K562 (cell line): Measurements from ENCODE around the gene C3orf52. TPM values are rescaled to one million over a fixed set of nuclear protein-coding genes. Genes with fewer than 3 reads are reported as not detected.

Source experiments
- CREB1 ChIP-seq, 2 experiments: sonication (generic) in 1 of 2; formaldehyde crosslinking in 1 of 2; IDR thresholded peaks; 2 replicates each; pipeline versions ENCODE4 v1.6.1 to v1.8.0; 2012 to 2022; ENCODE audit warnings: inconsistent platforms in 1 of 2, mild to moderate bottlenecking in 1 of 2, missing genetic modification reagents in 1 of 2, moderate library complexity in 1 of 2
- DLX4 ChIP-seq: fragments of 250-450 bp; sonication (Bioruptor Pico); IDR thresholded peaks from 2 replicates; pipeline ENCODE4 v1.6.1; 2021; ENCODE audit warnings: mild to moderate bottlenecking
- GABPB2 ChIP-seq: fragments of 250-450 bp; sonication (Bioruptor Pico); conservative IDR thresholded peaks from 2 replicates; pipeline ENCODE4 v1.5.1; 2021; ENCODE audit warnings: mild to moderate bottlenecking
- GTF2F1 ChIP-seq: IDR thresholded peaks from 2 replicates; pipeline ENCODE4 v1.6.1; 2011; ENCODE audit warnings: low read depth, low read length, improper control_type of control experiment
- JUND ChIP-seq, 2 experiments: IDR thresholded peaks; 2 replicates in 1 of 2; 3 replicates in 1 of 2; pipeline ENCODE4 v1.6.1; 2011; ENCODE audit warnings: borderline replicate concordance in 2 of 2, low read depth in 2 of 2, low read length in 2 of 2, improper control_type of control experiment in 1 of 2, missing biosample characterization in 1 of 2, missing genetic modification characterization in 1 of 2, missing genetic modification reagents in 1 of 2
- MYNN ChIP-seq, 2 experiments: sonication (generic); formaldehyde crosslinking in 1 of 2; IDR thresholded peaks; 2 replicates each; pipeline versions ENCODE4 v1.5.0 to v1.6.1; 2016 to 2020; ENCODE audit warnings: antibody characterized with exemption in 1 of 2, missing genetic modification reagents in 1 of 2
- NR4A1 ChIP-seq, 2 experiments: fragments of 250-450 bp in 1 of 2; fragments of 450-650 bp in 1 of 2; sonication (Bioruptor Pico) in 1 of 2; IDR thresholded peaks; 2 replicates each; pipeline versions ENCODE4 v1.4.0 to v1.6.1; 2016 to 2020; ENCODE audit warnings: mild to moderate bottlenecking in 2 of 2, missing compliant biosample characterization in 1 of 2, missing genetic modification characterization in 1 of 2, moderate library complexity in 1 of 2
- RB1 ChIP-seq: fragments of 450-650 bp; IDR thresholded peaks from 2 replicates; pipeline ENCODE4 v1.6.1; 2017; ENCODE audit warnings: low read depth, mild to moderate bottlenecking
- RHOXF2B ChIP-seq: fragments of 250-450 bp; sonication (Bioruptor Pico); conservative IDR thresholded peaks from 2 replicates; pipeline ENCODE4 v1.5.1; 2021
- SMARCE1 ChIP-seq: fragments of 450-650 bp; IDR thresholded peaks from 2 replicates; pipeline ENCODE4 v1.7.1; 2016; ENCODE audit warnings: mild to moderate bottlenecking
- STAT5B ChIP-seq: fragments of 250-450 bp; sonication (Bioruptor Pico); IDR thresholded peaks from 2 replicates; pipeline ENCODE4 v1.8.0; 2021; ENCODE audit warnings: mild to moderate bottlenecking, inconsistent platforms
- XRCC5 ChIP-seq: fragments of 200-400 bp; formaldehyde crosslinking; IDR thresholded peaks from 2 replicates; pipeline ENCODE4 v1.6.1; 2017; ENCODE audit warnings: low read depth, mild to moderate bottlenecking, low read length
- ZKSCAN1 ChIP-seq: fragments of 150-350 bp; IDR thresholded peaks from 2 replicates; pipeline ENCODE4 v1.6.1; 2016; ENCODE audit warnings: low read depth, low read length
- ZNF395 ChIP-seq: fragments of 200-800 bp; sonication (Bioruptor generic); IDR thresholded peaks from 2 replicates; pipeline ENCODE4 v1.6.1; 2017; ENCODE audit warnings: missing genetic modification characterization, missing compliant biosample characterization
- ZNF407 ChIP-seq: fragments of 450-650 bp; IDR thresholded peaks from 2 replicates; pipeline ENCODE4 v1.6.1; 2016; ENCODE audit warnings: low read depth
- ZNF57 ChIP-seq: fragments of 450-650 bp; formaldehyde crosslinking; IDR thresholded peaks from 2 replicates; pipeline ENCODE4 v1.4.0; 2020; ENCODE audit warnings: mild to moderate bottlenecking, moderate library complexity
- ZNF778 ChIP-seq: fragments of 450-650 bp; formaldehyde crosslinking; IDR thresholded peaks from 2 replicates; pipeline ENCODE4 v1.4.0; 2020; ENCODE audit warnings: mild to moderate bottlenecking, moderate library complexity
- polyA plus RNA-seq, 8 experiments: library from polyadenylated mRNA; depleted of rRNA in 4 of 8; stranded (reverse) in 5 of 8; unstranded in 3 of 8; fragments of >200 nt; fragmentation: Nextera tagmentation in 2 of 8; fragmentation: Illumina TruSeq in 1 of 8; extraction: Ambion mirVana in 2 of 8; extraction: Trizol in 1 of 8; gene quantifications; 2 replicates each; pipeline versions ENCODE4 v1.2.1 to v1.2.3, GENCODE V29; 2011 to 2014; ENCODE audit warnings: inconsistent platforms in 1 of 8, missing spikeins in 1 of 8
- total RNA-seq, 7 experiments: library from RNA; depleted of rRNA in 6 of 7; stranded (reverse); fragments of >200 nt in 6 of 7; fragmentation: Illumina TruSeq in 2 of 7; extraction: Trizol in 2 of 7; gene quantifications; 2 replicates each; pipeline versions ENCODE4 v1.2.1 to v1.2.3, GENCODE V29; 2011 to 2021; ENCODE audit warnings: low replicate concordance in 1 of 7

The C3orf52 gene
- total and polyA plus RNA-seq, 9 of the 15 experiments (the other 6 are each of a cell fraction or from before 2014, with no cell fraction given) = 2.8 to 6.1 (median 3.8) TPM

- TF ChIP-seq DLX4 (CRISPR knock-in tag) (no peak), ZNF778 (CRISPR knock-in tag) (no peak), RB1 (no peak), JUND (IDR thresholded peaks at IDR 0.05; ENCODE audit: borderline replicate concordance, low read depth, low read length) (peak; percentile 54; the same call in 1 of the 2 replicates), JUND (tag; IDR thresholded peaks at IDR 0.05; ENCODE audit: borderline replicate concordance, low read depth, low read length) (peak; percentile 39; the same call in 1 of the 3 replicates), ZKSCAN1 (no peak), CREB1 (IDR thresholded peaks at IDR 0.05) (no peak), CREB1 (CRISPR knock-in tag; IDR thresholded peaks at IDR 0.05) (no peak), STAT5B (CRISPR knock-in tag) (no peak), GABPB2 (CRISPR knock-in tag) (no peak), ZNF395 (CRISPR knock-in tag) (no peak), SMARCE1 (no peak), NR4A1 (CRISPR knock-in tag; IDR thresholded peaks at IDR 0.05) (no peak), NR4A1 (tag; IDR thresholded peaks at IDR 0.05) (no peak), GTF2F1 (no peak), ZNF57 (no peak), MYNN (IDR thresholded peaks at IDR 0.05) (no peak), MYNN (CRISPR knock-in tag; IDR thresholded peaks at IDR 0.05) (no peak), XRCC5 (no peak), ZNF407 (no peak), RHOXF2B (CRISPR knock-in tag) (no peak)
These were observed 11.3 kb upstream of the C3orf52 start (continued) for GRCh38 chr3:112074616-112075497.
